Common myeloid progenitor, CD34-positive (primary cell): ENCODE data around the gene ECI1.

Experiments
- CTCF ChIA-PET: fragments of 350-600 bp; sonication (Branson Sonifier 250); formaldehyde crosslinking; loops from one replicate; lab custom pipeline; 2021; ENCODE audit warnings: antibody characterized with exemption; lab: Charles Lee
- POLR2A ChIA-PET: fragments of 350-600 bp; sonication (Branson Sonifier 250); formaldehyde crosslinking; loops from one replicate; lab custom pipeline; 2021; ENCODE audit warnings: antibody characterized with exemption; lab: Charles Lee
- DNase-seq, 3 donors: peaks; one replicate each; pipeline versions ENCODE4 v3.0.0 to v3.0.0-alpha.2; 2013
- H3K27ac ChIP-seq, 2 experiments: 1 replicate in 1 of 2; 2 replicates in 1 of 2; pipeline ENCODE4 v1.7.0; 2013; ENCODE audit warnings: inconsistent platforms in 2 of 2, low read length in 2 of 2, mild to moderate bottlenecking in 2 of 2, low read depth in 1 of 2, moderate library complexity in 1 of 2; ENCODE audit not compliant: severe bottlenecking in 2 of 2, insufficient read depth in 1 of 2, poor library complexity in 1 of 2
- H3K27me3 ChIP-seq, 5 experiments: replicated peaks in 2 of 5; 1 replicate in 3 of 5; 2 replicates in 2 of 5; pipeline versions ENCODE4 v1.6.1 to v1.7.0; 2013; ENCODE audit warnings: low read length in 4 of 5, mild to moderate bottlenecking in 2 of 5, moderate library complexity in 2 of 5, inconsistent platforms in 1 of 5; ENCODE audit not compliant: insufficient read depth in 5 of 5, control insufficient read depth in 4 of 5
- H3K36me3 ChIP-seq, 4 experiments: 1 replicate in 2 of 4; 2 replicates in 2 of 4; pipeline versions ENCODE4 v1.6.1 to v1.7.0; 2013; ENCODE audit warnings: low read length in 3 of 4, control low read depth in 1 of 4, mild to moderate bottlenecking in 1 of 4; ENCODE audit not compliant: control insufficient read depth in 4 of 4, insufficient read depth in 4 of 4
- H3K4me1 ChIP-seq, 4 experiments: 1 replicate in 3 of 4; 2 replicates in 1 of 4; pipeline versions ENCODE4 v1.6.1 to v1.7.1; 2013; ENCODE audit warnings: low read length in 3 of 4, mild to moderate bottlenecking in 3 of 4, control low read depth in 1 of 4, inconsistent platforms in 1 of 4, moderate library complexity in 1 of 4; ENCODE audit not compliant: control insufficient read depth in 4 of 4, insufficient read depth in 4 of 4; ENCODE audit errors: control extremely low read depth in 1 of 4
- H3K4me3 ChIP-seq, 7 experiments: 1 replicate in 4 of 7; 2 replicates in 3 of 7; pipeline versions ENCODE4 v1.5.1 to v1.7.0; 2013; ENCODE audit warnings: mild to moderate bottlenecking in 7 of 7, low read length in 6 of 7, moderate library complexity in 6 of 7, inconsistent platforms in 2 of 7, low read depth in 2 of 7, control low read depth in 1 of 7; ENCODE audit not compliant: insufficient read depth in 4 of 7, control insufficient read depth in 1 of 7; ENCODE audit errors: extremely low read depth in 1 of 7
- H3K9me3 ChIP-seq, 5 experiments: 1 replicate in 4 of 5; 2 replicates in 1 of 5; pipeline versions ENCODE4 v1.6.1 to v1.7.1; 2013; ENCODE audit warnings: low read length in 4 of 5, mild to moderate bottlenecking in 2 of 5, inconsistent platforms in 1 of 5, low read depth in 1 of 5, moderate library complexity in 1 of 5; ENCODE audit not compliant: control insufficient read depth in 4 of 5, insufficient read depth in 2 of 5; ENCODE audit errors: control extremely low read depth in 1 of 5
- WGBS: methylation state at CpG from one replicate; pipeline ENCODE4 v1.1.5; 2013; ENCODE audit not compliant: insufficient coverage; 5-methylcytosine and 5-hydroxymethylcytosine counted together

Gene ECI1

DNA sequence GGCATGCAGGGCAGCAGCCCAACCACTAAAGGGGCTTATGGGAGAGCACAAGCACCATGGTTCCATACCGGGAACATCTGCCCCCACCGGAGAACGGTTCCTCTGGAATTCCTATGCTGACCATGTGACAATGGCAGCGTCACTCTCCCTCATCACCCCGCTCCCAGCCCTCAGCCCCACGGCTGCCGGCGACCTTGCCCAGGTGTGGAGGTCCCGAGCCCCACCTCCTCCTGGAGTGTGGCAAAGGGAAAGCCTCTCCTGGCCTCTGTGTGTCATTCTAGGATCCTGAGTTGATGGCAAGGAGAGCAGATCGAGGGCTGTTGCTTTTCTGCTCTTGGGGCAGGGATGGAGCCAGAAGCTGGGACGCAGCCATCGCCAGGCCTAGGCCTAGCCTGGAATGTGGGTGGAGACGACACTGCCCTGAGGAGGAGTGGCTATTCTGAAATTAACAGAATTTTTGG lies 34.4 kb upstream of the ECI1 start:
- Histone ChIP-seq H3K36me3 (peaks cover 0 to 15% (median 6%) of the 10 kb centered on the region in 4 experiments), H3K9me3 (no peaks in the 10 kb centered on the region), H3K4me3 (no peak overlapping the region), H3K4me1 (peaks cover 0 to 26% (median 9%) of the 10 kb centered on the region in 4 experiments), H3K27ac (no peak overlapping the region), H3K27me3 (no peaks in the 10 kb centered on the region)
- WGBS: 99% methylated on average over 12 of the region's 13 CpGs
- ChIA-PET CTCF (no interaction called here), POLR2A (interaction anchor here (0.6 kb wide), 1 partner anchor 53 kb away, joined by 4 read pairs; no protein-coding TSS in a partner anchor)
- DNase-seq: no peak

DNA sequence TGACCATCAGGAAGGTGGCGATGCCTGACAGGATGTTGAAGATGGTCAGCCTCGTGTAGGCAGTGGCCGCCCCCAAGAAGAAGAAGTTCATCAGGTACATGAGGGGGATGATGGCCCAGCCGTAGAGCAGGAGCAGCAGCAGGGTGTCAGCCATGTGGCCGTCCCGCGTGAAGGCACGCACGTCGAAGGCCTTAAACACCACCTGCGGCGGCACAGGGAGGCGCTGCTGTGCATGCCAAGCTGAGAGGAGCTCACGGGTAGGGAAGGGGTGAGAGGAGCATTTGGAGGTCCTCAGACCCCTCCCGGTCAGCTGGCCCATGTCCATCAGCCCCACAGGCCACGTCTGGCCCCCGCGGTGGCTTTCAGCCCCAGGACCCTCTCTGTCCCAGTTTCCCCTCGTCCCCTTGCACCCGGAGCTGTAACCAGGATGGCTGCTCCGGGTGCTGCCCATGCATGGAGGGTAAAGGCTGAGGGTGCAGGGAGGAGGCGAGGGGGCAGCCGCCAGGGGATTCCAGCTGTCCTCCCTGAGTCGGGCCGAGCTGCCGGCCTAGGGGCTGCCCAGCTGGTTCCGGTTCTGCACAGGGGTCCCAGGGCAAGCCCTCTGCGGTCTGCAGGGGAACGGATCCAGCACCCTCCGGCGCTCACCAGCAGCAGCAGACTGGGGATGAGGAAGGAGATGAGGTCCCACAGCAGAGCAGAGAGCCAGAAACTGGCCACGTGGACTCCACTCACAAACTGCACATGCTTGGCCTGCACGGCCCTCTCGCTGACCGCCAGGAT lies 33.6 kb upstream of the ECI1 start:
- CTCF ChIA-PET: no interaction called here
- DNase-seq: no peak

DNA sequence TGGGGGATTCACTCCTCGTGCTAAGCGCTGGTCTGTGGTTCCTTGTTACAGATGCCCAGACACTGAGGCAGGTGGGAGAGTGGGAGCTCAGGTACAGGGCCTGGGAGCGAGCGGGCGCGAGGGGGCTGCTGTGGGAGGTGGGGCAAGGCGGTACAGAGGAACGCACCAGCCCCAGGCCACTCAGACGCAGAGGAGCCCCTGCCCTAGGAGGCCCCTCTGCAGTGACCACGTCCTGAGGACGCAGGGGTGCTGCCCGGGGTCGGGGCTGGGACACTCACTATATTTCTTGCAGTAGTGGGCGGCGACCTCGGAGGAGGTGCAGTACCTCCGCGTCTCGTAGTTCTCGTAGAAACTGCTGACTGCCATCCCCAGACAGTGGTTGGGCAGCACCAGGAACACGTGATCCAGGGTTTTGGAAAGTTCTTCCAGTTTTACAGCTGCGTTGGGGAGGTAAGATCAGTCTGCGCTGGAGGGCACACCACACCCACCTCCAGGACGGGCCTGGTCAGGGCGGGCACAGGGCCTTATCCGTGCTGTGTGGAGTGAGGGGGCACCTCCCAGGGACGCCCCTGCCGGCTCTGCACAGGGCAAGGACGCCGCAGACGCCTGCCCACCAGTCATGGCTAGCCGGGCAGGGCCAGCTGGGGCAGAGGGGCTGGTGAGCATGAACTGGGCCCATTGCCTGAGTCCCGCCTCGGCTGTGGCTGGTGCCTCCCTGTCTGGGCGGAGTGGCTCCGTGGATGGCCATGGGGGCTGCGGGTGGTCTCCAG lies 32.8 kb upstream of the ECI1 start:
- no peaks in the 10 kb centered on the region for H3K27me3 ChIP-seq
- no peak overlapping the region for H3K4me3 ChIP-seq
- no peaks in the 10 kb centered on the region for H3K9me3 ChIP-seq
- H3K27ac ChIP-seq: no peak overlapping the region
- POLR2A ChIA-PET: no interaction called here
- CTCF ChIA-PET: no interaction called here
- peaks cover 0 to 12% (median 7%) of the 10 kb centered on the region in 4 experiments for H3K4me1 ChIP-seq
- 97% methylated on average over 30 of the region's 37 CpGs for WGBS
- peaks cover 0 to 13% (median 6%) of the 10 kb centered on the region in 4 experiments for H3K36me3 ChIP-seq
- no peak for DNase-seq

More for the DNA sequence above, 33.6 kb upstream of the ECI1 start:
- peaks cover 0 to 19% (median 9%) of the 10 kb centered on the region in 4 experiments for H3K4me1 ChIP-seq
- no peaks in the 10 kb centered on the region for H3K27me3 ChIP-seq
- H3K4me3 ChIP-seq: no peak overlapping the region
- peaks cover 0 to 14% (median 6%) of the 10 kb centered on the region in 4 experiments for H3K36me3 ChIP-seq
- no peaks in the 10 kb centered on the region for H3K9me3 ChIP-seq
- no peak overlapping the region for H3K27ac ChIP-seq
- POLR2A ChIA-PET: no interaction called here
- 98% methylated on average over 32 of the region's 35 CpGs for whole genome bisulfite sequencing

DNA sequence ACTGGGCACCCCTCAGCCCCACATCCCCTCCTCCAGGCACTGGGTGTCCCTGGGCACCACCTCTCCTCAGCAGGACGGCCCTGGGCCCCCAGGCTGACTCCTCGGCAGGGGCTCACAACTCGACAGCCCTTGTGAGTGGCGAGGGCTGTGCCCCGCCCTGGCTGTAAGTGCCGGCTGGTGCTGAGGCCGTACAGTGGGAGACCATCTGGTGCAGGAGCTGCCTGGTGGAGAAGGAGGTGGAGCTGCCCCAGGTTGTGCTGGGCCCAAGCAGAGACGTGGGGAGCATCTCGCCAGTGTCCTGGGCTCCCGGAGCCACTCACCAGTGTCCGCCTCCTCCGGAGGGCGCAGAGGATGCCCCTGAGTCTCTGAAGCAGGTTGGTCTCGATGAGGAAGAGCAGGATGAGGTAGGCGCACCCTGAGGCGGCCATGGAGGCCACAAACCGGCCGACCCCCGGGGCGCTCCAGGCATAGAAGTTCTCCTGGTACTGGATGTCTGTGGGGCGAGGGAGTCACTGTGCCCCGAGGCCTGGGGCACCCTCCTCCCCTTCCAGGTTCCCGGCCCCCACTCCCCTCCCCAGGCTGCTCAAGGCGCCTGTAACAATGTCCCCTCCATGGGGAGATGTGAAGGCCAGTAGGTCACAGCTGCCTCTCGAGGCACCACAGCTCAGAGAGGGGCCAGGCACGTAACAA lies 31.6 kb upstream of the ECI1 start:
- ChIA-PET CTCF (no interaction called here), POLR2A (no interaction called here)
- WGBS: 97% methylated on average over 18 of the region's 26 CpGs
- no peaks in the 10 kb centered on the region for H3K9me3 ChIP-seq
- DNase-seq: no peak
- H3K36me3 ChIP-seq: peaks cover 0 to 16% (median 7%) of the 10 kb centered on the region in 4 experiments
- no peak overlapping the region for H3K4me3 ChIP-seq
- no peak overlapping the region for H3K27ac ChIP-seq
- H3K27me3 ChIP-seq: no peaks in the 10 kb centered on the region
- peaks cover 0 to 1% (median 0%) of the 10 kb centered on the region in 4 experiments for H3K4me1 ChIP-seq

DNA sequence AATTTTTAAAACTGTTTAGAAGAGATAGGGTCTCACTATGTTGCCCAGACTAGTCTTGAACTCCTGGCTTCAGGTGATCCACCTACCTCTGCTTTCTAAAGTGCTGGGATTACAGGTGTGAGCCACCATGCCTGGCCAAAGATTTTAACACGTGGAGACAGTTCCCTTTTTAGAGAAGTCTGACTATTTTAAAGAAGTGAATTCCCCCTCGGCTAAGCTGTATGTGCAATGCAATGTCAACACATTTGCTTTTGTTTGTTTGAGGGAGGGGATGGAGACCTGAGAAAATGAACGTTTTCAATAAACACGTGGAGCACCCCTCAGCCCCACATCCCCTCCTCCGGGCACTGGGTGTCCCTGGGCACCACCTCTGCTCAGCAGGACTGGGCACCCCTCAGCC lies 30.9 kb upstream of the ECI1 start:
- no peak for DNase-seq
- H3K9me3 ChIP-seq: no peaks in the 10 kb centered on the region
- no peak overlapping the region for H3K4me3 ChIP-seq
- POLR2A ChIA-PET: no interaction called here
- 96% methylated on average over 2 of the region's 5 CpGs for WGBS
- H3K4me1 ChIP-seq: no peaks in the 10 kb centered on the region
- CTCF ChIA-PET: no interaction called here
- peaks cover 0 to 18% (median 7%) of the 10 kb centered on the region in 4 experiments for H3K36me3 ChIP-seq
- no peaks in the 10 kb centered on the region for H3K27me3 ChIP-seq
- no peak overlapping the region for H3K27ac ChIP-seq

DNA sequence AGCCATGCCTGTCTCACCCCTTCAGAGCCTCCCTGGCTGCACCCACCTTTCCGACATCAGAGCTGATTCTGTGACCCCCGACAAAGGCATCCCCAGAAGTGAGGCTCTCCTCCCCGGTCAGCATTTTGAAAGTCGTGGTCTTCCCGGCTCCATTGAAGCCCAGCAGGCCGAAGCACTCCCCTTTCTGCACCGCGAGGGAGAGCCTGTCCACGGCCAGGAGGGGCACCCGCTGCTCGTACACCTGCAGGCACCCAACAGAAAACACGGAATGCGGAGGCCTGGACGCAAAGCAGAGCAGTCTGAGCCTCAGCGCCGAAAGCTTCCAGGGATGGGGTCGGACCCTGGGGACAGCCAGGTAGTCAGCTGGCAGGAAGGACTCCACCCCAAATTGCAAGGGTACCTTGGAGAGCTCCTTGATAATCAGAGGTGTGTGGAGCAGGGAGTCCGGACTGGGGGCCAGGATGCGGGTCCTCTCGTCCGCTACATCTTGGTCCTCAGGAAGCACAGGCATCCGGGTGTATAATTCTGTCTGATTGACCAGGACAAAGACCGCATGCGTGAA lies 29.7 kb upstream of the ECI1 start:
- ChIA-PET POLR2A (no interaction called here), CTCF (no interaction called here)
- no peaks in the 10 kb centered on the region for H3K27me3 ChIP-seq
- DNase-seq: no peak
- no peak overlapping the region for H3K4me3 ChIP-seq
- no peaks in the 10 kb centered on the region for H3K9me3 ChIP-seq
- WGBS: 97% methylated on average over 18 of the region's 24 CpGs
- peaks cover 0 to 16% (median 7%) of the 10 kb centered on the region in 4 experiments for H3K36me3 ChIP-seq
- H3K27ac ChIP-seq: no peak overlapping the region
- no peaks in the 10 kb centered on the region for H3K4me1 ChIP-seq
